ENCODE measurements around the gene ZBTB40. TPM values are rescaled to one million over a fixed set of nuclear protein-coding genes. Genes with fewer than 3 reads are reported as not detected.

The ZBTB40 gene
- polyA plus RNA-seq, 2 of the 4 experiments (the other 2 are of a cell fraction), result 6.2 to 7.0 TPM

GRCh38 chr1:22489823-22490222 lies 38.2 kb downstream of the ZBTB40 start:
- WGBS (ENCODE audit: missing lambda C conversion rate), result 87% methylated on average over 3 of the region's 6 CpGs
- ChIA-PET POLR2A (no interaction called here), CTCF (interaction anchor here (0.6 to 1.0 kb wide), 2 partner anchors 38 to 50 kb away, joined by 3 read pairs; partner anchors contain the start of gene ZBTB40)
- Histone ChIP-seq H3K4me1 (no peaks in the 10 kb centered on the region), H3K4me2 (no peak overlapping the region), H3K9me3 (no peaks in the 10 kb centered on the region), H3K27ac (no peak overlapping the region), H3K4me3 (no peak overlapping the region)
- no peak for TF ChIP-seq CBX8 (IDR thresholded peaks at IDR 0.05)
- no peak for TF ChIP-seq TP53 (CRISPR knock-in tag; IDR thresholded peaks at IDR 0.05)
- no peak for TF ChIP-seq RCOR1 (IDR thresholded peaks at IDR 0.05; ENCODE audit: low read depth, low read length)
- TF ChIP-seq ZFP36 (IDR thresholded peaks at IDR 0.05; ENCODE audit: borderline replicate concordance, partially characterized antibody), result no peak
- FAIRE-seq (no peak), DNase-seq (ENCODE audit: low read depth in 1 of 2, low spot score in 1 of 2) (no peak), ATAC-seq (no peak)

GRCh38 chr1:22490309-22490708 lies 38.7 kb downstream of the ZBTB40 start:
- no peak overlapping the region for H3K4me3 ChIP-seq
- ATAC-seq (no peak), FAIRE-seq (no peak), DNase-seq (ENCODE audit: low read depth in 1 of 2, low spot score in 1 of 2) (no peak)
- POLR2A ChIA-PET, result no interaction called here
- no peak overlapping the region for H3K27ac ChIP-seq
- H3K4me1 ChIP-seq, result no peaks in the 10 kb centered on the region
- CTCF ChIA-PET, result interaction anchor here (1.0 kb wide), 1 partner anchor 50 kb away, joined by 3 read pairs; no protein-coding TSS in a partner anchor
- TF ChIP-seq RCOR1 (IDR thresholded peaks at IDR 0.05; ENCODE audit: low read depth, low read length), result no peak
- TF ChIP-seq REST (IDR thresholded peaks at IDR 0.05), result no peak
- TF ChIP-seq HES2 (IDR thresholded peaks at IDR 0.05), result no peak
- no peak for TF ChIP-seq ESRRA (IDR thresholded peaks at IDR 0.05; ENCODE audit: borderline replicate concordance, low read length)
- H3K4me2 ChIP-seq, result no peak overlapping the region
- WGBS (ENCODE audit: missing lambda C conversion rate), result 100% methylated on average over 2 of the region's 2 CpGs
- H3K9me3 ChIP-seq, result no peaks in the 10 kb centered on the region

- H3K27ac ChIP-seq, result no peak overlapping the region
- H3K4me1 ChIP-seq, result no peaks in the 10 kb centered on the region
- no peaks in the 10 kb centered on the region for H3K9me3 ChIP-seq
- H3K4me2 ChIP-seq, result no peak overlapping the region
- TF ChIP-seq HOXB5 (CRISPR knock-in tag; IDR thresholded peaks at IDR 0.05) (no peak), ZNF302 (CRISPR knock-in tag; IDR thresholded peaks at IDR 0.05) (no peak), HOXB13 (CRISPR knock-in tag; IDR thresholded peaks at IDR 0.05; ENCODE audit: low read depth) (no peak), HMGXB4 (CRISPR knock-in tag; IDR thresholded peaks at IDR 0.05; ENCODE audit: borderline replicate concordance) (no peak), BCL3 (IDR thresholded peaks at IDR 0.05) (no peak), PHF8 (IDR thresholded peaks at IDR 0.05; ENCODE audit: borderline replicate concordance, low read depth) (no peak), TFCP2L1 (CRISPR knock-in tag; IDR thresholded peaks at IDR 0.05) (no peak), MAZ (IDR thresholded peaks at IDR 0.05; ENCODE audit: borderline replicate concordance, low read depth, low read length) (no peak), NPAS2 (CRISPR knock-in tag; IDR thresholded peaks at IDR 0.05; ENCODE audit: borderline replicate concordance) (no peak), TP53 (CRISPR knock-in tag; IDR thresholded peaks at IDR 0.05) (no peak), POLR2A (IDR thresholded peaks at IDR 0.05; ENCODE audit: low read length) (no peak)
- ChIA-PET POLR2A (no interaction called here), CTCF (interaction anchor here (1.5 kb wide), 1 partner anchor 150 kb away, joined by 5 read pairs; no protein-coding TSS in a partner anchor)
- WGBS (ENCODE audit: missing lambda C conversion rate), result 90% methylated on average over 10 of the region's 10 CpGs
- H3K4me3 ChIP-seq, result no peak overlapping the region
- FAIRE-seq (no peak), DNase-seq (ENCODE audit: low read depth in 1 of 2, low spot score in 1 of 2) (no peak), ATAC-seq (no peak)
Observed at GRCh38 chr1:22491995-22492715, 40.5 kb downstream of the ZBTB40 start.
